Measurements from ENCODE around the gene MSRB2.

The MSRB2 gene

DNA sequence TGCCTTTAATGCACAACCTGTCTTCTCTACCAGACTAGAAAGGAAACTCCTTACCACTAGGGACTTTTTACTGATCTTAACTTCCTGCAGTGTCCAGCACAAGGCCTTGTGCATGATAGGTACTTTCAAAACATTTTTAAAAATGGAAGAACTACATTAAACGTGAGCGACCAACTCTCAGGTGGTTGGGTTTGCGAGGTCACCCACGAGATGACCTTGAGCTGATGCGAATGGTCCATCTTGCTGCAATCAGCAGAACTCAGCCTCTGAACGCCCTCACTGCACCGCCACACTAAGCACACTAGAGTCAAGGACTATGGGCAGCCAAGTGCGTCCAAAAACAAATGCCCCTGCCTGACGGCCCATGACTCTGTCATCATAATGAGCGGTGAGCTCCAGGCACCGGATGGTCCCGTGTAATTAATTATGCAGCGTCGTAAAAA lies 61.9 kb downstream of the MSRB2 start:
- no peak overlapping the region for H3K4me3 ChIP-seq (ENCODE audit: low read length)
- no peak for TF ChIP-seq ZNF274 (IDR thresholded peaks at IDR 0.05; ENCODE audit: low read depth, low read length)

DNA sequence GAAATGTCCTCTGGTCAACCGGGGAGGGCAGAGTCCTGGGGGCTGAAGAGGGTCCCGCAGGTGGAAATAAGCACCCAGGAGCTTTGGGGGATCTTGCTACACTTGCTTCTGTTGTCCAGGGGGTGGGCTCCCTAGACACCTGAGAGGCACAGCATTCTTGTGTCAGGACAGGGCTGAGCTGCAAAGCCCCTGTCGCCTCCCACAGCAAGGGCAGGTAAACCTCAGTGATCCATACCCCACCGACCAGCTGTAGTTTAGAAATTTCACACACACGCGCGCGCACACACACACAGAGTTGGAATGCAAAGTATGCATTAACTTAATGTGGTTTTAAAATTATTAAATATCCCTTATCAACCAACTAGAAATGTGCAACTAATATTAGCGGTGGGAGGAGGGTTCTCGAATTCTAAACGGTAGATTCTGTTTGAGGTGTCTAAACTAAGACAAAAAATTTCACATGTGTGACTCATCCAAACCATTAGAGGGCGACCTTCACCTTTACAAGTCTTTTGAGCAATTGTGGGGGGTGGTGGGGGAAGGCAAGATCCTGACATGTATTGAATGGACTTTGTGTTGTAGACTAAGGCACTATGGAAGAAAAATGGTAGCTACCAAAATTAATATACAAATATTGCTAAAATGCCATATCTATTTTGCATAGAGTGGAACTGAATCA lies 62.5 kb downstream of the MSRB2 start:
- no peak for TF ChIP-seq ZNF274 (IDR thresholded peaks at IDR 0.05; ENCODE audit: low read depth, low read length)
- no peak overlapping the region for H3K4me3 ChIP-seq (ENCODE audit: low read length)

DNA sequence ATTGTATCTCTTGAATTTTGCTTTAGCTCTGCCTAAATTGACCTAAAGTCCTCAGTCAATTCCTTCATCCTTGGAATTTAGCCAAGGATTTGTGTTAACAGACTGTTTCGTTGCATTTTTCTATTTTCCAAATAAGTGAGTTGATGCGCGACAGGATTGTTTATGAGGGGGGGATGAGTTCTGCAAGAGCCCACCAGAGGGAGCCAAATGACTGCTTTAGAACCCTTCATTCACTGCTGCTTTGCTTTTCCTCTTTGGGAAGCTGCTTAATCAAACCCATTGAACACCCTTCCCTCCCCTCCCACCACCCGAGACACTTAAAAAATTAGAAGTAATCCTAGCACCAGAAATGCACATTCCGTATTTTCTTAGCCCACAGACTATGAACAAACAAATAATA lies 63.0 kb downstream of the MSRB2 start:
- no peak for TF ChIP-seq ZNF274 (IDR thresholded peaks at IDR 0.05; ENCODE audit: low read depth, low read length)
- no peak overlapping the region for H3K4me3 ChIP-seq (ENCODE audit: low read length)

DNA sequence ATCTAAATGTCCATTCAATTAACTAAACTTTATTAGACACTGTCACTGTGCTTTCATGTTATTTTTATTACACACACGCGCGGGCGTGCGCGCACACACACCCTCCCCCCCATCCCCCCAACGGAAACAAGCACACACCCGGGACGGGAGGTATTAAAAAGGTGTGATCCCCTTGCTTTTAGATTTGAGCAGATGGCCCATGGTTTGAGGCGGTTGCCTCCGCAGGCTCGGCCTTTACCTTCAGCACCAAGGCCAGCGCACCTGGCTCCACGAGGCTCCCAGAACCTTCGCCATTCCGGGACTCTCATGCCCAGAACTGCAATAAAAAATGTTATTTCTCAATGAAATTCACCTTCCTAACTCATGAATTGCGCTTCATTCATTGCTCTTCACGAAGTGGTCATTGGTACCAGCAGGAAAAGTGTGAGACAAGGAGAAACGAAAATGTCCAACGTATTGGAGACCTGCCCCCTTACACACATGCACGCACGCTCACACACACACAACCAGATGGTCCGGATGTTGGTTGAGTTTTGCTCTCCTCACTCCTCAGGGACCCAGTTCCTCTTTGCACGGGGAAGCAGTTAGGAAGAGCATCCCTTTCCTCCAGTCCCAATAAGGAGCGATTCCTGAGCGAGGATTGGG lies 76.0 kb downstream of the MSRB2 start:
- no peak for TF ChIP-seq ZNF274 (IDR thresholded peaks at IDR 0.05; ENCODE audit: low read depth, low read length)
- no peak overlapping the region for H3K4me3 ChIP-seq (ENCODE audit: low read length)
